ENCODE measurements around the gene NRG2. TPM values are rescaled to one million over a fixed set of nuclear protein-coding genes. Genes with fewer than 3 reads are reported as not detected.

Gene NRG2
- polyA plus RNA-seq, 2 of the 4 experiments (the other 2 are of a cell fraction): 1.0 to 1.1 TPM

- Histone ChIP-seq H3K4me2 (no peak overlapping the region), H3K27ac (no peak overlapping the region), H3K9me3 (no peaks in the 10 kb centered on the region), H3K4me1 (peaks cover 5% of the 10 kb centered on the region; the same call in 1 of the 3 replicates), H3K4me3 (no peak overlapping the region)
- ChIA-PET POLR2A (interaction anchor here (0.6 kb wide), 1 partner anchor 180 kb away, joined by 4 read pairs; no protein-coding TSS in a partner anchor), CTCF (interaction anchor here (0.6 to 2.9 kb wide), 5 partner anchors 7 to 292 kb away, joined by 3 to 11 read pairs (median 4); no protein-coding TSS in a partner anchor)
- WGBS (ENCODE audit: missing lambda C conversion rate): 43% methylated on average over 3 of the region's 3 CpGs
- DNase-seq (ENCODE audit: low read depth in 1 of 2, low spot score in 1 of 2) (no peak), ATAC-seq (no peak), FAIRE-seq (no peak)
- TF ChIP-seq BCL3 (IDR thresholded peaks at IDR 0.05): no peak
- TF ChIP-seq CEBPB (IDR thresholded peaks at IDR 0.05): no peak
- TF ChIP-seq HEYL (CRISPR knock-in tag; IDR thresholded peaks at IDR 0.05): no peak
- TF ChIP-seq TFCP2L1 (CRISPR knock-in tag; IDR thresholded peaks at IDR 0.05): no peak
- TF ChIP-seq FOSL2 (IDR thresholded peaks at IDR 0.05): no peak
- TF ChIP-seq FOSL2 (CRISPR knock-in tag; IDR thresholded peaks at IDR 0.05): no peak
Observed at GRCh38 chr5:139900546-139901250, 142.4 kb downstream of the NRG2 start.

GRCh38 chr5:139898981-139899380 lies 144.1 kb downstream of the NRG2 start:
- Histone ChIP-seq H3K4me3 (no peak overlapping the region), H3K9me3 (no peaks in the 10 kb centered on the region), H3K4me1 (no peaks in the 10 kb centered on the region), H3K27ac (no peak overlapping the region), H3K4me2 (no peak overlapping the region)
- 27% methylated on average over 2 of the region's 2 CpGs for WGBS (ENCODE audit: missing lambda C conversion rate)
- TF ChIP-seq CBX2 (IDR thresholded peaks at IDR 0.05; ENCODE audit: borderline replicate concordance, low read depth) (no peak), E2F6 (IDR thresholded peaks at IDR 0.05; ENCODE audit: borderline replicate concordance, low read depth) (no peak), EHF (CRISPR knock-in tag; IDR thresholded peaks at IDR 0.05) (no peak), BCL3 (IDR thresholded peaks at IDR 0.05) (no peak)
- DNase-seq (ENCODE audit: low read depth in 1 of 2, low spot score in 1 of 2) (no peak), ATAC-seq (no peak), FAIRE-seq (no peak)
- ChIA-PET CTCF (interaction anchor here (1.6 kb wide), 1 partner anchor 9 kb away, joined by 3 read pairs; no protein-coding TSS in a partner anchor), POLR2A (no interaction called here)

- 76% methylated on average over 6 of the region's 6 CpGs for WGBS (ENCODE audit: missing lambda C conversion rate)
- CTCF ChIA-PET: interaction anchor here (1.0 kb wide), 1 partner anchor 13 kb away, joined by 4 read pairs; no protein-coding TSS in a partner anchor
- POLR2A ChIA-PET: no interaction called here
- ATAC-seq: no peak
- TF ChIP-seq HMGXB4 (CRISPR knock-in tag; IDR thresholded peaks at IDR 0.05; ENCODE audit: borderline replicate concordance) (no peak), HOXB5 (CRISPR knock-in tag; IDR thresholded peaks at IDR 0.05) (no peak), CTCF (IDR thresholded peaks at IDR 0.05) (no peak), E2F6 (IDR thresholded peaks at IDR 0.05; ENCODE audit: borderline replicate concordance, low read depth) (no peak), ELK1 (IDR thresholded peaks at IDR 0.05; ENCODE audit: low read depth, low read length) (no peak), EHMT2 (IDR thresholded peaks at IDR 0.05; ENCODE audit: low read depth) (no peak), RARB (CRISPR knock-in tag; IDR thresholded peaks at IDR 0.05) (no peak)
- Histone ChIP-seq H3K4me2 (no peak overlapping the region), H3K4me1 (no peaks in the 10 kb centered on the region), H3K9me3 (no peaks in the 10 kb centered on the region), H3K27ac (no peak overlapping the region), H3K4me3 (no peak overlapping the region)
- DNase-seq (ENCODE audit: low read depth in 1 of 2, low spot score in 1 of 2): no peak
- no peak for FAIRE-seq
Observed at GRCh38 chr5:139897982-139898381, 145.1 kb downstream of the NRG2 start.

Measured in A549 (cell line).